K562 (cell line): Measurements from ENCODE around the gene SULT1C3.

ENCODE experiments used
- FOSL1 ChIP-seq: fragments of 200-800 bp; sonication (Bioruptor generic); conservative IDR thresholded peaks from 2 replicates; pipeline ENCODE4 v1.6.1; 2016; ENCODE audit warnings: missing genetic modification characterization, missing compliant biosample characterization
- HNRNPUL1 ChIP-seq: fragments of 200-400 bp; formaldehyde crosslinking; IDR thresholded peaks from 2 replicates; pipeline ENCODE4 v1.6.1; 2017; ENCODE audit warnings: low read length
- MBD2 ChIP-seq: sonication (generic); IDR thresholded peaks from 2 replicates; pipeline ENCODE4 v1.6.1; 2016; ENCODE audit warnings: low read depth, borderline replicate concordance
- PRPF4 ChIP-seq: fragments of 200-400 bp; formaldehyde crosslinking; IDR thresholded peaks from one replicate; pipeline ENCODE4 v1.6.1; 2017; ENCODE audit warnings: low read length, low read depth, mild to moderate bottlenecking; ENCODE audit not compliant: insufficient read depth, poor library complexity, severe bottlenecking
- ZBTB43 ChIP-seq: sonication (generic); formaldehyde crosslinking; IDR thresholded peaks from 2 replicates; pipeline ENCODE4 v1.8.0; 2023; ENCODE audit warnings: mild to moderate bottlenecking, missing genetic modification reagents
- ZNF551 ChIP-seq: fragments of 250-450 bp; sonication (Bioruptor Pico); IDR thresholded peaks from 2 replicates; pipeline ENCODE4 v1.5.0; 2021; ENCODE audit warnings: mild to moderate bottlenecking, moderate library complexity

GRCh38 chr2:108285616-108286015 lies 45.8 kb downstream of the SULT1C3 start:
- TF ChIP-seq PRPF4 (no peak), ZBTB43 (CRISPR knock-in tag) (no peak), FOSL1 (tag) (no peak), MBD2 (no peak), ZNF551 (CRISPR knock-in tag) (no peak), HNRNPUL1 (no peak)
